ENCODE results near the gene PIK3AP1. TPM values are rescaled to one million over a fixed set of nuclear protein-coding genes. Genes with fewer than 3 reads are reported as not detected.

Gene PIK3AP1
- total RNA-seq, 4 donors from 2014 or later: 4.7 to 16.6 (median 8.8) TPM

GRCh38 chr10:96641396-96642295 lies 78.7 kb downstream of the PIK3AP1 start:
- Histone ChIP-seq H3K4me1 (no peaks in the 10 kb centered on the region), H3K9me3 (no peaks in the 10 kb centered on the region), H3K27ac (replicated peaks in 1 of 4) (no peak overlapping the region), H3K36me3 (no peaks in the 10 kb centered on the region), H3K27me3 (no peaks in the 10 kb centered on the region), H3K4me3 (no peak overlapping the region)
- WGBS: 68% methylated on average over 12 of the region's 12 CpGs
- TF ChIP-seq POLR2A (IDR thresholded peaks at IDR 0.05; ENCODE audit: low read depth) (no peak), CTCF (IDR thresholded peaks at IDR 0.05) (no peak), POLR2AphosphoS5 (IDR thresholded peaks at IDR 0.05) (no peak), EP300 (IDR thresholded peaks at IDR 0.05) (no peak)
- no peak for DNase-seq (ENCODE audit: extremely low spot score)
- intact Hi-C loops (cut with DNase I): no loop called here

DNA sequence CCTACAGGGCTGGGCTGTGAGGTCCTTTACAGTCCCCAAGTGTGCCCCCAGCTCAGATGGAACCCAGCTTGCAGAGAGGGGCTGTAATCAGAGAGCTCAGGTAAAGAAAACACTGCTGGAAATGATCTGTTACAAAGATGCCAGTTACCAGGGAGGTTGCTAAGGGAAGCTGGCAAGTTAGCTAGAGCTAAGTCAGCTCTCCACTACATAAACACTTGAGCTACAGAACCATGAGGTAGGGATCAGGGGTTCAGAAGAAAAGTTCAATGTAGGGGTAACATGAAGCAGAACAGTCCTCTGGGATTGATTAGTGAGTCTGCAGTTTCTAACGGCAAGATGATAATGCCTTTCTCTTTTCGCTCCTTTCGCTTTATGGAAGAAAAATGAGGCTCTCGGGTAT lies 80.4 kb downstream of the PIK3AP1 start:
- no peak for DNase-seq (ENCODE audit: extremely low spot score)
- Histone ChIP-seq H3K4me1 (no peaks in the 10 kb centered on the region), H3K4me3 (no peak overlapping the region), H3K9me3 (no peaks in the 10 kb centered on the region), H3K27me3 (no peaks in the 10 kb centered on the region), H3K36me3 (no peaks in the 10 kb centered on the region), H3K27ac (replicated peaks in 1 of 4) (no peak overlapping the region)
- WGBS: 62% methylated on average over 4 of the region's 4 CpGs
- intact Hi-C loops (cut with DNase I): no loop called here
- TF ChIP-seq POLR2A (IDR thresholded peaks at IDR 0.05; ENCODE audit: low read depth) (no peak), POLR2AphosphoS5 (IDR thresholded peaks at IDR 0.05) (no peak), EP300 (IDR thresholded peaks at IDR 0.05) (no peak), CTCF (IDR thresholded peaks at IDR 0.05) (no peak)

- Histone ChIP-seq H3K9me3 (no peaks in the 10 kb centered on the region), H3K27me3 (no peaks in the 10 kb centered on the region), H3K4me1 (no peaks in the 10 kb centered on the region), H3K27ac (replicated peaks in 1 of 4) (no peak overlapping the region), H3K4me3 (no peak overlapping the region), H3K36me3 (no peaks in the 10 kb centered on the region)
- intact Hi-C loops (cut with DNase I): no loop called here
- DNase-seq (ENCODE audit: extremely low spot score): no peak
- no peak for TF ChIP-seq POLR2A (IDR thresholded peaks at IDR 0.05; ENCODE audit: low read depth)
- TF ChIP-seq EP300 (IDR thresholded peaks at IDR 0.05): no peak
- no peak for TF ChIP-seq POLR2AphosphoS5 (IDR thresholded peaks at IDR 0.05)
- TF ChIP-seq CTCF (IDR thresholded peaks at IDR 0.05): no peak
- 91% methylated on average over 6 of the region's 6 CpGs for WGBS
These were observed 81.6 kb downstream of the PIK3AP1 start for GRCh38 chr10:96638696-96639095.

DNA sequence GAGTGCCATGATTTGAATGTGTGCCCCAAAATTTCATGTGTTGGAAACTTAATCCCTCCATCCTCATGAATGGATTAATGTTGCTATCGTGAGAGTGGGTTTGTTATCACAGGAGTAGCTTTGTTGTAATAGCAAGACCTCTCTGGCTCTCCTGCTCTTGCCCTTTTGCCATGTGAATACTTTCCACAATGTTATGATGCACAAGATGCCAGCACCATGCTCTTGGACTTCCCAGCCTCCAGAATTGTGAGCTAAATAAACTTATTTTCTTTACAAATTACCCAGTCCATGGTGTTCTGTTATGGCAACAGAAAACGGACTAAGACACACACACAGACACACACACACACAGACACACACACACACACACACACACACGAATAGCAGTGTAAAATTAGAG lies 82.2 kb downstream of the PIK3AP1 start:
- H3K27ac ChIP-seq (replicated peaks in 1 of 4): no peak overlapping the region
- H3K4me1 ChIP-seq: peaks cover 0 to 3% (median under 1%) of the 10 kb centered on the region in 4 donors
- intact Hi-C loops (cut with DNase I): no loop called here
- no peaks in the 10 kb centered on the region for H3K9me3 ChIP-seq
- no peak overlapping the region for H3K4me3 ChIP-seq
- H3K36me3 ChIP-seq: no peaks in the 10 kb centered on the region
- WGBS: 83% methylated on average over 3 of the region's 3 CpGs
- no peak for DNase-seq (ENCODE audit: extremely low spot score)
- no peaks in the 10 kb centered on the region for H3K27me3 ChIP-seq
- TF ChIP-seq POLR2A (IDR thresholded peaks at IDR 0.05; ENCODE audit: low read depth) (no peak), EP300 (IDR thresholded peaks at IDR 0.05) (no peak), CTCF (IDR thresholded peaks at IDR 0.05) (no peak), POLR2AphosphoS5 (IDR thresholded peaks at IDR 0.05) (no peak)
